Body of pancreas (tissue), 4 donors: ENCODE data around the gene MRGPRX2. TPM values are rescaled to one million over a fixed set of nuclear protein-coding genes. Genes with fewer than 3 reads are reported as not detected.
A peak's percentile ranks its signal among the peaks of the same experiment; 100 is the strongest.

Source experiments
- ATAC-seq: fragments of 150-250 bp; one replicate; pipeline ENCODE4 v1.9.1; 2016
- DNase-seq, 4 donors: peaks; one replicate each; pipeline ENCODE4 v3.0.0-alpha.2; 2019
- H3K27ac ChIP-seq, 4 donors: fragments of 200-600 bp; sonication (generic); 1 replicate in 3 of 4; 2 replicates in 1 of 4; pipeline versions ENCODE4 v1.5.1 to v1.6.1; 2016 to 2019; ENCODE audit warnings: mild to moderate bottlenecking in 1 of 4, mixed read lengths in 1 of 4, moderate library complexity in 1 of 4
- H3K27me3 ChIP-seq, 2 donors: fragments of 200-600 bp; sonication (generic); one replicate each; pipeline ENCODE4 v1.6.0; 2016; ENCODE audit warnings: mild to moderate bottlenecking in 1 of 2
- H3K36me3 ChIP-seq, 2 donors: fragments of 200-600 bp; sonication (generic); replicated peaks in 1 of 2; 2 replicates each; pipeline ENCODE4 v1.5.1; 2016; ENCODE audit warnings: low read depth in 2 of 2; ENCODE audit not compliant: insufficient read depth in 1 of 2
- H3K4me1 ChIP-seq: fragments of 200-600 bp; sonication (generic); one replicate; pipeline ENCODE4 v1.6.0; 2016
- H3K4me3 ChIP-seq, 2 donors: fragments of 200-600 bp; sonication (generic); 1 replicate in 1 of 2; 2 replicates in 1 of 2; pipeline ENCODE4 v1.5.1; 2016 to 2019
- H3K9me3 ChIP-seq, 3 donors: fragments of 200-600 bp; sonication (generic); 1 replicate in 2 of 3; 2 replicates in 1 of 3; pipeline ENCODE4 v1.5.1; 2016
- CTCF ChIP-seq, 7 experiments: fragments of 450-650 bp in 4 of 7; fragments of 200-600 bp in 3 of 7; sonication (generic) in 3 of 7; IDR thresholded peaks; one replicate each; pipeline ENCODE4 v1.5.1; 2016 to 2019; ENCODE audit warnings: antibody characterized with exemption in 7 of 7
- POLR2A ChIP-seq, 3 donors: fragments of 450-650 bp; IDR thresholded peaks; one replicate each; pipeline ENCODE4 v1.6.1; 2016; ENCODE audit warnings: antibody characterized with exemption in 3 of 3, mild to moderate bottlenecking in 2 of 3
- WGBS, 2 donors: methylation state at CpG; one replicate each; pipeline ENCODE4 v1.1.5; 2017; 5-methylcytosine and 5-hydroxymethylcytosine counted together
- intact Hi-C: fragments of 100-400 bp; cut with DNase I; formaldehyde crosslinking; loops from one replicate; pipeline ENCODE4 v1.15.1; 2023
- total RNA-seq, 2 donors: library from RNA; depleted of rRNA; stranded (reverse); fragments of >200 nt; gene quantifications; one replicate each; pipeline ENCODE4 v1.1.0, GENCODE V29; 2016

Gene MRGPRX2
- total RNA-seq = not detected

DNA sequence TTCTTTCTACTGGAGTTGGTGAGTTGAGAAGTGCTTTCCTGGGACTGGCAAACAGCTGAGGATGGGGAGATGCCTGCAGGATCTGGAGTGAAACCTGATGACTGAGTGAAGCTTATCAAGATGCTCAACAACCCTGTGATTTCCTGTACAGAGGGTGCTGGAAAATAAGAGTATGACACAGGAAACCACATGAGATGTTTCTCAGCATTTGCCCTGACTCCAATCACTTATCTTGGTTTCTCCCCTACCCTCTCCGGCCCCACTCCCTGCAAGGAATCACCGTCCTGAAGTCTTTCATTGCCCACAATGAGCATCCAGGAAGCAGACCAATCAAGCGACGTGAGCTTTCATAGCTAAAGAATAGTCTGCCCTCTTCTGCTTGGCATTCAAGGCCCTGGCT, at the start of gene MRGPRX2:
Gene MRGPRX2, minus strand, starts transcription at position 89 of the 400 bp plus-strand sequence. CDS start 4,315 bp downstream, outside the sequence.
- Histone ChIP-seq H3K27me3 (no peaks in the 10 kb centered on the region), H3K4me1 (no peaks in the 10 kb centered on the region), H3K9me3 (no peaks in the 10 kb centered on the region), H3K36me3 (no peaks in the 10 kb centered on the region), H3K27ac (no peak within 1 kb of the TSS), H3K4me3 (no peak within 1 kb of the TSS)
- TF ChIP-seq POLR2A (IDR thresholded peaks at IDR 0.05) (no peak), CTCF (IDR thresholded peaks at IDR 0.05) (no peak)
- ATAC-seq = no peak
- intact Hi-C loops = no loop called here
- no peak for DNase-seq
- 57 to 62% methylated on average over 4 of the region's 4 CpGs for WGBS, 2 donors

- DNase-seq (peak; percentile 52 to 81 (median 62)), ATAC-seq (peak; percentile 69)
- intact Hi-C loops = no loop called here
- Histone ChIP-seq H3K27me3 (no peaks in the 10 kb centered on the region), H3K36me3 (no peaks in the 10 kb centered on the region), H3K4me3 (no peak overlapping the region), H3K27ac (no peak overlapping the region), H3K4me1 (peaks cover 9% of the 10 kb centered on the region), H3K9me3 (no peaks in the 10 kb centered on the region)
- 29 to 45% methylated on average over 3 of the region's 3 CpGs for WGBS, 2 donors
- TF ChIP-seq CTCF (IDR thresholded peaks at IDR 0.05) (peak in 2 of 7 experiments; percentile 20 to 23), POLR2A (IDR thresholded peaks at IDR 0.05) (no peak)
These were observed 49.8 kb upstream of the MRGPRX2 start for GRCh38 chr11:19110295-19110694.

DNA sequence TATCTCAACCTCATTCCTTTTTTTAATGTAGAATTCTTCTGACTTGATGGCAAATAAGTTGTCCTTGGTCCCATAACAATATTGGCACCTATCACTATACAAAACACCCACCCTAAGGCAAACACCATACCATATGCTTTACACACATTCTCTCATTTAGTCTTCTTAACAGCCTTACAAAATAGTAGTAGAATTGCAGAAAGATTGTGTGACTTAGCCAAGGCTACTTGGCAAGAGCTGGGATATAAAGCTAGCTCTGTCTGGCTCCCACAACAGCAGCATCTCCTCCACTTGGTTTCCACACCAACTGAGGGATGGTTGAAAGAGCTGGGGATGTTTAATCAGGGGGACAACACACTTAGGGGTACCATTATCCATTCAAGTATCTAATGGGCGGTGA, 46.6 kb upstream of the MRGPRX2 start:
- ATAC-seq (no peak), DNase-seq (no peak)
- Histone ChIP-seq H3K27ac (no peak overlapping the region), H3K4me1 (peaks cover 24% of the 10 kb centered on the region), H3K27me3 (no peaks in the 10 kb centered on the region), H3K9me3 (no peaks in the 10 kb centered on the region), H3K4me3 (no peak overlapping the region), H3K36me3 (no peaks in the 10 kb centered on the region)
- 95 to 100% methylated on average over 1 of the region's 1 CpG for WGBS, 2 donors
- TF ChIP-seq CTCF (IDR thresholded peaks at IDR 0.05) = no peak
- no peak for TF ChIP-seq POLR2A (IDR thresholded peaks at IDR 0.05)
- intact Hi-C loops = no loop called here

DNA sequence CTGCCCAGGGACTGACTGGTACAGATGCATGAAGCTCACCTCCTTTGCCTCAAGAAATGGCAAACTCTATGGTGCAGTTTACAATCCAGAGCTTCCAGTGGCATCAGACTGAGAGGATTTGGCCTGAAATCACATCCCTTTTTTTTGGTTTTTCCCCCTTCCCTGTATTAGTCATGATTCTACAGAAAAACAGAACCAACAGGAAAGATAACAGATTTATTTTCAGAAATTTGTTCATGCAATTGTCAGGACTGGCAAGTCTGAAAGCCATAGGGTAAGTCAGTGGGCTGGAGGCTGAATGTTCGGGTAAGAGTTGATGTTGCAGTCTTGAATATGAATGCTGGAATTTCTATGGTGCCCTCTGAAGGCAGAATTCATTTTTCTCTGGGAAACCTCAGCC, 44.5 kb upstream of the MRGPRX2 start:
- no peak for TF ChIP-seq CTCF (IDR thresholded peaks at IDR 0.05)
- no peak for TF ChIP-seq POLR2A (IDR thresholded peaks at IDR 0.05)
- intact Hi-C loops = no loop called here
- ATAC-seq = no peak
- H3K36me3 ChIP-seq = no peaks in the 10 kb centered on the region
- 88 to 93% methylated on average over 1 of the region's 1 CpG for WGBS, 2 donors
- H3K4me1 ChIP-seq = peaks cover 22% of the 10 kb centered on the region
- no peak for DNase-seq
- no peaks in the 10 kb centered on the region for H3K9me3 ChIP-seq
- no peak overlapping the region for H3K27ac ChIP-seq
- H3K4me3 ChIP-seq = no peak overlapping the region
- no peaks in the 10 kb centered on the region for H3K27me3 ChIP-seq

GRCh38 chr11:19102521-19102900, 42.0 kb upstream of the MRGPRX2 start:
- Histone ChIP-seq H3K9me3 (no peaks in the 10 kb centered on the region), H3K4me3 (no peak overlapping the region), H3K27me3 (no peaks in the 10 kb centered on the region), H3K27ac (no peak overlapping the region), H3K36me3 (no peaks in the 10 kb centered on the region), H3K4me1 (peaks cover 21% of the 10 kb centered on the region)
- TF ChIP-seq CTCF (IDR thresholded peaks at IDR 0.05) = no peak
- ATAC-seq (peak; percentile 67), DNase-seq (peak in 3 of 4 donors; percentile 24 to 34 (median 31))
- WGBS, 2 donors = 22 to 36% methylated on average over 1 of the region's 1 CpG
- intact Hi-C loops = no loop called here
